D721Med (cell line): Measurements from ENCODE around the gene PPP4C.

Experiments used
- DNase-seq: peaks from one replicate; pipeline ENCODE4 v3.0.0; 2011; ENCODE audit warnings: low spot score; ENCODE audit not compliant: insufficient read length
- FAIRE-seq: peaks from 2 replicates; lab custom pipeline; 2011; peaks lifted over from hg19 to GRCh38; lab: Jason Lieb, UNC
- TF ChIP-seq, protein P1 (sequence below): IDR thresholded peaks from 2 replicates; pipeline ENCODE4 v1.5.1; 2012; ENCODE audit warnings: mild to moderate bottlenecking, control low read depth; ENCODE audit not compliant: insufficient read depth; ENCODE audit errors: missing control alignments

The PPP4C gene

DNA sequence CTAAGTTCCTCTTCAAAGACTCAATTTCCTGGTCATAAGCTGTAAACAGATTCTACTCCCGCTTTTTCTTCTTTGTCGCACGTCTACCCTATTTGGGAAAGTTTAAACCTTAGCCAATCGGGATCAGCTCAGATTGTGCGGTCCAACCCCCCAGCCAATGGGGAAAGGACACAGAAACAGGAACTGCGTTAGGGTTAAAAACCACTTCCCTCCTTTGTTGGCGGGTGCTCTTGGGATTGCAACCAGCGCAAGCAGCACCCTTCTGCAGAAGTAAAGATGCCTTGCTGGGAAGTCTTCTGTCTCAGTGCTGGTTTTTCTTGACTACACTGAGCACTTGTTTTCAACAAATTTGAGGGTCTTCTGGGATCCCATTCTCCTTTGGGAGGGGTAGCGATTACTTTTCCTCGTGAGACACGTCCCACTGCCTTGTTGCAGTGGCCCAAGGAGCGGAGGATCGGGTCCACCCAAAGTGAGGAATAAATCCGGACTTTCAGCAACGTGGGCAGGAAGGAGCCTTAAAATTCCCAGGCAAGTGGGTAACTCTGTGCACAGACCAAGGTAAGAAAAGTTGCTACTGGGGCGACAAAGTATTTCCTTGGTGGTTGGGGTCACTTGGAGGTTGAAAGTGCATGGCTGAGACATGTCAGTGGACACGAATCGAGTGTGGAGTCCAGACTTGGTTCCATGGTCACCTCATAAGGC lies 21.2 kb downstream of the PPP4C start:
- TF ChIP-seq, protein P1, sequence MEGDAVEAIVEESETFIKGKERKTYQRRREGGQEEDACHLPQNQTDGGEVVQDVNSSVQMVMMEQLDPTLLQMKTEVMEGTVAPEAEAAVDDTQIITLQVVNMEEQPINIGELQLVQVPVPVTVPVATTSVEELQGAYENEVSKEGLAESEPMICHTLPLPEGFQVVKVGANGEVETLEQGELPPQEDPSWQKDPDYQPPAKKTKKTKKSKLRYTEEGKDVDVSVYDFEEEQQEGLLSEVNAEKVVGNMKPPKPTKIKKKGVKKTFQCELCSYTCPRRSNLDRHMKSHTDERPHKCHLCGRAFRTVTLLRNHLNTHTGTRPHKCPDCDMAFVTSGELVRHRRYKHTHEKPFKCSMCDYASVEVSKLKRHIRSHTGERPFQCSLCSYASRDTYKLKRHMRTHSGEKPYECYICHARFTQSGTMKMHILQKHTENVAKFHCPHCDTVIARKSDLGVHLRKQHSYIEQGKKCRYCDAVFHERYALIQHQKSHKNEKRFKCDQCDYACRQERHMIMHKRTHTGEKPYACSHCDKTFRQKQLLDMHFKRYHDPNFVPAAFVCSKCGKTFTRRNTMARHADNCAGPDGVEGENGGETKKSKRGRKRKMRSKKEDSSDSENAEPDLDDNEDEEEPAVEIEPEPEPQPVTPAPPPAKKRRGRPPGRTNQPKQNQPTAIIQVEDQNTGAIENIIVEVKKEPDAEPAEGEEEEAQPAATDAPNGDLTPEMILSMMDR, result no peak
- DNase-seq, result no peak
- no peak for FAIRE-seq

DNA sequence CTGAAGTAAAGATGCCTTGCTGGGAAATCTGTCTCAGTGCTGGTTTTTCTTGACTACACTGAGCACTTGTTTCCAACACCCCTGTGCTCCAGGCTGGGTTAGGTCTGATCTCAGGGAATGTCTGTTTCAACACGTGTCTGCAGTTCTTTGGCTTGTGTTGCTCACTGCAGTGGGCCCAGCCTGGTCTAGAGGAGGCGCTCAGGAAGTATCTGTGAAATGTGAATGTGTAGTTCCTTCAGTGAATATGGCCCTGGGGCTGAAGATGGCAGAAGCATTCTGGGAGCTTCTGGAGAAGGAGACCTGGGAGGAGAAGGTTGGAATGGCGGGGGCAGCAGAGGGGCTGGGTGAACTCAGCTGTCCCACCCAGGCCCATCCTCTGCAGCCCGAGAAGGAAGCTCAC lies 28.3 kb downstream of the PPP4C start:
- no peak for DNase-seq
- no peak for FAIRE-seq
- TF ChIP-seq, protein P1, result no peak

DNA sequence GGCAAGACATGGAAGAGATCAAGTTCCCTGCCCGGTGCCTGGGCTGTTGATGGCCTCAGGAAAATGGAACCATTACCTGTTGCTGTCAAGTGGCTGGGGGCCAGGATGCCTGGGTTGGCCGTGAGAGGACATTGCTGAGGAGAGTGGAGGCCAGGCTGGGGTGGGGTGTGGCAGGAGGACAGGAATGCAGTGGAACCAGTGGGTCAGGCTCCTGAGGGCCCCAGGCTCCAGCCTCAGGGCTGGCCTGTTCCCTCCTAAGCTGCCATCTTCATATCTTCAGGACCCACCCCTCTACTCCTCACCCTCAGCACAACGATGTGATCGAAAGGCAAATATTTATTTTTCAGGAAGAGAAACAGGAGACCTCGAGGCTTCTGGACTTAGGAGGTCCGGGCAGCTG lies 28.7 kb downstream of the PPP4C start:
- TF ChIP-seq, protein P1, result no peak
- DNase-seq (no peak), FAIRE-seq (no peak)

DNA sequence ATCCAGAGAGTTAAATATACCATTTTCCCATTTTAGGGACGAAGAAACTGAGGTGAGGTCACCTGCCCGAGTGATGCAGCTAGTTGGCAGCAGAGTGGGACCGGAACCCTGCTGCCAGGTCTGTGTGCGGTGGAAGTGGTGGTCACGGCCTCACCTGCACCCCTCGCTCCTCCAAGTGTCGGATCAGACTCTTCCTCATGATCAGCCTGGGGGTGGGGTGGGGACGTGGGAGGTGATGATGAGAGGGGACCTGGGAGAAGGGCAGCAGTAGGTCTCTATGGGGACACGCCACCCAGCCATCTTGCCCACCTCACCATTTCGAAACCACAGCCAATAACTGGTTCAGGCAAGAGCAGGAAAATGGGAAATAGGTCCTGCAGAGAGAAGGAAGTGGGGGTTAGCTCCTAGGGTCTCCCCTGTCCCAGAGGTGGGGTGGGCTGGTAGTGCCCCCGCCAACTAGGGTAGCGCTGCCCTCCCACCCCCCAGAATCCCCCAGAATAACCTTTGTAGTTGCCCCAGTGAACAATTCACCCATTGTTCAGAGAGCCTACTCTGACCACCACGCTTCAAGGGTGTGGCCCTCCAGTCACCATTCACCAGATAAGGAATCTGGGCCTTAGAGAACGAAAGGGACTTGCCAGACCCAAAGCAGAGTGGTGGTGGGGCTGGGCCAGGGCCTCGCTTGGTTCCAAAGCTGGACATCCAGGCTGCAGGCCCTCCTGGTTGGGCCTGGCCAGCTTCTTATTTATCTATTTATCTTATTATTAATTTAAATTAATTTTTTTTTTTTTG lies 32.5 kb downstream of the PPP4C start:
- TF ChIP-seq, protein P1, result no peak
- no peak for DNase-seq
- FAIRE-seq, result no peak

DNA sequence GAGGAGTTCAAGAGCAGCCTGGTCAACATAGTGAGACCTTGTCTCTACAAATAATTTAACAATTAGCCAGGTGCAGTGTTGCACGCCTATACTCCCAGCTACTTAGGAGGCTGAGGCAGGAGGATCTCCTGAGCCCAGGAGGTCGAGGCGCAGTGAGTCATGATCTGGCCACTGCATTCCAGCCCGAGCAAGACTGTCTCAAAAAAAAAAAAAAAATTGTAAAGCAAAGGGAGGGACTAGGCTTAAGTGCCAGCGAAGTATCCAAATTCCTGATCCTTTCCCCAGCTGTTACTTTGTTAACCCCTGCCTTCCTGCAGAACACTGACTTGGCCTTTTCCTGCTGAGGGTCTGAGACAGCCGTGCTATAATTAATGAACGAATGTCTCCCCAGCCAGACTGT lies 34.9 kb downstream of the PPP4C start:
- no peak for FAIRE-seq
- DNase-seq, result no peak
- TF ChIP-seq, protein P1, result no peak

DNA sequence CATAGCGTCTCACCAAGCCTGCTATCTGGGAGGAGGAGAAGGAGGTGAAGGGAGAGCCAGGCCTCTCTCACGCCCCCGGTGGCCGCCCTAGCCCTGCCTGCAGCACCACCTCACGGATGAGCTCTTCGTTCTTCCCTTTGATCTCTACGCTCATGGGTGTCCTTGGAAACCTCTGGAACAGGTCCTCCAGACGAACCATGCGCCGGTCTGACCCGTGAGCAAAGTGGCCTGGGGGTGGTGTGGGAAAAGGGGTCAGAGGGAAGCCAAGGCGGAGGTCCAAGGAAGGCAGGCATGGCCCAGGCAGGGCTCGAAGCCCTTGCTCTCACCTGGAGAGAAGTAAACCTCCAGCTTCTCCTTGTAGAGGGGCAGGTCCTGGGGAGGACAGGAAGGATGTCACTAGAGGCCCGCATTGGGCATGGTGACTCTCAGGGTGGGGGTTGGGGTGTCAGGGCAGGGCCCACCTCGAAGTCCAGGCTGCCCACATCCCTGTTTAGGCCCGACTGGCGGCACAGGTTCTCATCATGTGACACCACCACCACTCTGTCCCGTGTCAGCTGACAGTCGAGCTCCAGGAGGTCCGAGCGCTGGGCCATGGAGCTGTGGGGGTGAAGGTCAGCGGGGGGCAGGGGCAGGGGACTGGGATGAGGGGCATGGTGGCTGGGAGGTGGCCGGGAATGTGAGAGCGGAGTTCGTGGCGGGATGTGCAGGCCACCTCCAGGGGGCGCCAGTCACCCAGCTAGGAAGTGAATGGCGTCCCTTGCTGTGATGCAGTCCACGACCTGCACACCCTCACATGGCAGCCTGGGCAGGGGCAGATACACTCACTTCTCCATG lies 36.6 kb downstream of the PPP4C start:
- DNase-seq (peak; percentile 62), FAIRE-seq (no peak)
- TF ChIP-seq, protein P1, result peak; percentile 50
